Measurements from ENCODE around the gene ANO1. TPM values are rescaled to one million over a fixed set of nuclear protein-coding genes. Genes with fewer than 3 reads are reported as not detected.

ANO1 gene
- total RNA-seq, 1 donor from 2014 or later: 3.8 TPM

DNA sequence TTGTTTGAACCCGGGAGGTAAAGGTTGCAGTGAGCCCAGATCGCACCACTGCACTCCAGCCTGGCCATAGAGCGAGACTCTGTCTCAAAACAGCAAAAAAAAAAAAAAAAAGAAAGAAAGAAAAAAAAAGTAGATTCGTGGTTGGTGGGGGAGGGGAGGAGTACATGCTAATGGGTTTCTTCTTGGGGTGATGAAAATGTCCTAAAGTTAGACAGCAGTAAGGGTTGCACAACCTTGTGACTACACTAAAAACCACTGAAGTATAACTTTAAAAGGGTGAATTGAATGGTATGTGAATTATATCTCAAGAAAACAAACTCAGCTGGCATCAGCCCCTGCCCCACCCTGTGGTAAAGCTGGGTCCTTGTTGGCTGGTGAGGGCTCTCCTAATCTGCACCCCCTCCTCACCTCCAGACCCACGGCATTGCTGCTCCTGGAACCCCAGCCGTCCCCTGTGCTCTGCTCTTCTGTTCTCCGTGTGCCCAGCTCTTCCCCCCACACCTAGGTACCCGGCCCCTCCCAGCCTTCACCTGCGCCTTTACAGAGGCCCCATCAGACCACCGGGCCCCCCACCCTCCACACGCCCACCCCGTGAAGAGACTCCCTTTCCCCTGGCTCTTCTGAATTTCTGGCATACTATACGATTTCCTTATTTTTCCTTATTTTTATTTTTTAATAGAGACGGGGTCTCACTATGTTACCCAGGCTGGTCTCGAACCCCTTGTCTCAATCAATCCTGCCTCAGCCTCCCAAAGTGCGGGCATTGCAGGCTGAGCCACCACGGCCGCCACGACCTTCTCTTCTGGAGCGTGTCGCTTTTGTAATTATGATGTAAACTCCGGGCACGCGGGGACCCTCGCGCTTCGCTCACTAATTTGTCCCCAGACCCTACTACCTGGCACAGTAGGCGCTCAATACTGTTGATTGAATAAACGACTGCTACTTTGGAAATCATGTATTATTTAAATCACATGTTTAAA, 124.1 kb downstream of the ANO1 start:
- Mint-ChIP-seq H3K27me3 (ENCODE audit: unreplicated experiment) (peaks cover 13% of the 10 kb centered on the region), H3K4me3 (ENCODE audit: unreplicated experiment) (peak overlapping the region; percentile 93), H3K27ac (ENCODE audit: unreplicated experiment) (peak overlapping the region; percentile 82), H3K4me1 (ENCODE audit: unreplicated experiment) (peaks cover 21% of the 10 kb centered on the region), H3K9me3 (ENCODE audit: unreplicated experiment) (no peaks in the 10 kb centered on the region), H3K36me3 (ENCODE audit: low read depth, unreplicated experiment) (peaks cover 5% of the 10 kb centered on the region)
- DNase-seq (ENCODE audit: low spot score): no peak
- TF ChIP-seq, protein P1, sequence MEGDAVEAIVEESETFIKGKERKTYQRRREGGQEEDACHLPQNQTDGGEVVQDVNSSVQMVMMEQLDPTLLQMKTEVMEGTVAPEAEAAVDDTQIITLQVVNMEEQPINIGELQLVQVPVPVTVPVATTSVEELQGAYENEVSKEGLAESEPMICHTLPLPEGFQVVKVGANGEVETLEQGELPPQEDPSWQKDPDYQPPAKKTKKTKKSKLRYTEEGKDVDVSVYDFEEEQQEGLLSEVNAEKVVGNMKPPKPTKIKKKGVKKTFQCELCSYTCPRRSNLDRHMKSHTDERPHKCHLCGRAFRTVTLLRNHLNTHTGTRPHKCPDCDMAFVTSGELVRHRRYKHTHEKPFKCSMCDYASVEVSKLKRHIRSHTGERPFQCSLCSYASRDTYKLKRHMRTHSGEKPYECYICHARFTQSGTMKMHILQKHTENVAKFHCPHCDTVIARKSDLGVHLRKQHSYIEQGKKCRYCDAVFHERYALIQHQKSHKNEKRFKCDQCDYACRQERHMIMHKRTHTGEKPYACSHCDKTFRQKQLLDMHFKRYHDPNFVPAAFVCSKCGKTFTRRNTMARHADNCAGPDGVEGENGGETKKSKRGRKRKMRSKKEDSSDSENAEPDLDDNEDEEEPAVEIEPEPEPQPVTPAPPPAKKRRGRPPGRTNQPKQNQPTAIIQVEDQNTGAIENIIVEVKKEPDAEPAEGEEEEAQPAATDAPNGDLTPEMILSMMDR (IDR thresholded peaks at IDR 0.05; ENCODE audit: unreplicated experiment): no peak

DNA sequence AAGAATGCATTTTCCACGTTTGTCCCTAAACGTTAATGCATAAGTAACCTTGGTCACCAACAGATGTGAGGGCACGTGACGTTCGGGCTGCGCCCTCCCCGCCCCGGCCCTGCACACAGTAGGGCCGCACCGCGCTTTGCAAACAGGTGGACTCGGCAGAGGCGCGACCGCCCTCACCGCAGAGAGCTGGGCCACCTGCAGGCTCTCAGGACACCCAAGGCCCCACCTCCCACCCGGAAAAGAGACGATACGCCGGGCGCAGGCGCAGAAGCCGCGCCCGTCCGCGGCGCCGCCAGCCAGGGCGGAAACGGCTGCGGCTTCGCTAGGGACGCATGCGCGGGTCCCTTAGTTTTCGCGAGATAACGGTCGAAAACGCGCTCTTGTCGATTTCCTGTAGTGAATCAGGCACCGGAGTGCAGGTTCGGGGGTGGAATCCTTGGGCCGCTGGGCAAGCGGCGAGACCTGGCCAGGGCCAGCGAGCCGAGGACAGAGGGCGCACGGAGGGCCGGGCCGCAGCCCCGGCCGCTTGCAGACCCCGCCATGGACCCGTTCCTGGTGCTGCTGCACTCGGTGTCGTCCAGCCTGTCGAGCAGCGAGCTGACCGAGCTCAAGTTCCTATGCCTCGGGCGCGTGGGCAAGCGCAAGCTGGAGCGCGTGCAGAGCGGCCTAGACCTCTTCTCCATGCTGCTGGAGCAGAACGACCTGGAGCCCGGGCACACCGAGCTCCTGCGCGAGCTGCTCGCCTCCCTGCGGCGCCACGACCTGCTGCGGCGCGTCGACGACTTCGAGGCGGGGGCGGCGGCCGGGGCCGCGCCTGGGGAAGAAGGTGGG, 125.0 kb downstream of the ANO1 start, which contains the start of gene FADD:
FADD (plus strand) TSS at position 377 of the 831 bp plus-strand sequence; CDS start at position 541, 164 bp downstream.
- H3K27me3 Mint-ChIP-seq (ENCODE audit: unreplicated experiment): peaks cover 13% of the 10 kb centered on the region
- DNase-seq (ENCODE audit: low spot score): peak; percentile 91
- H3K36me3 Mint-ChIP-seq (ENCODE audit: low read depth, unreplicated experiment): peaks cover 5% of the 10 kb centered on the region
- no peaks in the 10 kb centered on the region for H3K9me3 Mint-ChIP-seq (ENCODE audit: unreplicated experiment)
- H3K4me3 Mint-ChIP-seq (ENCODE audit: unreplicated experiment): peak within 1 kb of the TSS; percentile 98
- peaks cover 21% of the 10 kb centered on the region for H3K4me1 Mint-ChIP-seq (ENCODE audit: unreplicated experiment)
- TF ChIP-seq, protein P1 (IDR thresholded peaks at IDR 0.05; ENCODE audit: unreplicated experiment): no peak
- peak within 1 kb of the TSS; percentile 87 for H3K27ac Mint-ChIP-seq (ENCODE audit: unreplicated experiment)

DNA sequence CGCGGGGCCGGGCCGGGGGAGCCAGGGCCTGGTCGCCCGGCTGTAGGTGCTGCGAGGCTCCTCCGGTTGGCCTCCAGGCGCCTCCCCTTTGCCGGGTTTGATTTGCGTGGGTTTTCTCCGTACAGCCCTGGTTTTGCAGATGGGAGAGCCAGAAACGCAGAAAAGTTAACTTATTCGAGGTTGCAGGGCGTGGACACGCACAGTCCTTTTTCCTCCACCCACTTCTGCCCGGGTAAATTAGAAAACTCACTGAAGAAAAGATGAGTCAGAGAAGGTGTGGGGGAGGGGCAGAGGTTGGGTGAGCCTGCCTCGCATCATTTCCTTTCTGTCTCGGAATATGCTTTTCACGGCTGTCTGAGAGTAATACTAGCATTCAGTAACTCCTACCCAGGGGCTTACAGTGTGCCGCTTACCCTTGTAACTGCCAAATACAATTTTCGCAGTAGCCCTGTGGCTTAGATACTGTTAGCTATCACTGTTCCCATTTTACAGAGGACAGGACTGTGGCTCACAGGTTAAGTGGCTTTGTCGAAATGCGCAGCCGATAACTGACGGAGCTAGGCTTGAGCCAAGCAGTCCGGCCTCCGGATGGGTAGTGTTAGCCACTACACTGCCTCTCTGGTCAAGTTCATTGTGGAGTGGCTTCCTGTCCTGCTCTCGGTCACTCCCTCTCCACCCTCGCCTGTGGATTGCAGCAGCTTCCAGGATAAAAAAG, 125.8 kb downstream of the ANO1 start:
- peak; percentile 36 for DNase-seq (ENCODE audit: low spot score)
- H3K9me3 Mint-ChIP-seq (ENCODE audit: unreplicated experiment): no peaks in the 10 kb centered on the region
- H3K27me3 Mint-ChIP-seq (ENCODE audit: unreplicated experiment): peaks cover 13% of the 10 kb centered on the region
- TF ChIP-seq, protein P1 (IDR thresholded peaks at IDR 0.05; ENCODE audit: unreplicated experiment): no peak
- peaks cover 6% of the 10 kb centered on the region for H3K36me3 Mint-ChIP-seq (ENCODE audit: low read depth, unreplicated experiment)
- H3K27ac Mint-ChIP-seq (ENCODE audit: unreplicated experiment): peak overlapping the region; percentile 87
- H3K4me1 Mint-ChIP-seq (ENCODE audit: unreplicated experiment): peaks cover 21% of the 10 kb centered on the region
- peak overlapping the region; percentile 98 for H3K4me3 Mint-ChIP-seq (ENCODE audit: unreplicated experiment)

DNA sequence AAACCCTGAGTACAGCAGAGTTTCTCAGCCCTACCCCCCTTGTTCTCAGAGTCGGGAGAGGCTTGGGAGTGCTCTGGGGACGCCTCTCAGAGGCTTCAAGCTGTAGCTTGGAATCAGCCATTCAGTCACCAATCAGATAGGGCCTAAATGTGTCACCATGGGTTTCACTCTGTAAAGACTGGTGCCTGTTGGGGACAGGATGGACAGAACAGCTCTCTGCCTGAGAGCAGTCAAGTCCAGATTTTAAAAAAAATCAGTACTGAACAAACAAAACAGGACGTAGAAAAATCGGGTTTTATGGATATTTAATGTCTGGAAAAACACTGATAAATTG, 126.3 kb downstream of the ANO1 start:
- Mint-ChIP-seq H3K27me3 (ENCODE audit: unreplicated experiment) (peaks cover 13% of the 10 kb centered on the region), H3K4me3 (ENCODE audit: unreplicated experiment) (peak overlapping the region; percentile 98), H3K36me3 (ENCODE audit: low read depth, unreplicated experiment) (peaks cover 12% of the 10 kb centered on the region), H3K9me3 (ENCODE audit: unreplicated experiment) (no peaks in the 10 kb centered on the region), H3K4me1 (ENCODE audit: unreplicated experiment) (peaks cover 21% of the 10 kb centered on the region), H3K27ac (ENCODE audit: unreplicated experiment) (peak overlapping the region; percentile 87)
- TF ChIP-seq, protein P1 (IDR thresholded peaks at IDR 0.05; ENCODE audit: unreplicated experiment): no peak
- no peak for DNase-seq (ENCODE audit: low spot score)

Data from endothelial cell (in vitro differentiated cells).